NCI-H1694 (cell line): ENCODE results near the gene UBE2D4.
"Not testable (repeated sequence)": the region's sequence is repeated elsewhere in the genome, so short reads cannot be mapped to it uniquely, and the experiment has no call there.

Source experiments
- DNase-seq: peaks from one replicate; lab custom pipeline; 2025; lab: John Stamatoyannopoulos, UW

The UBE2D4 gene

GRCh38 chr7:43968172-43969040 lies 42.2 kb downstream of the UBE2D4 start:
- DNase-seq: not testable (repeated sequence)

GRCh38 chr7:43969586-43969985 lies 43.4 kb downstream of the UBE2D4 start:
- not testable (repeated sequence) for DNase-seq

GRCh38 chr7:43970698-43971097 lies 44.5 kb downstream of the UBE2D4 start:
- not testable (repeated sequence) for DNase-seq

GRCh38 chr7:43974033-43974573 lies 47.9 kb downstream of the UBE2D4 start:
- DNase-seq: not testable (repeated sequence)

GRCh38 chr7:43974725-43975482 lies 48.7 kb downstream of the UBE2D4 start:
- DNase-seq: not testable (repeated sequence)

- DNase-seq: no peak
Observed at GRCh38 chr7:43977525-43977924, 51.3 kb downstream of the UBE2D4 start.

GRCh38 chr7:43978102-43978501 lies 51.9 kb downstream of the UBE2D4 start:
- not testable (repeated sequence) for DNase-seq

GRCh38 chr7:43982848-43983247 lies 56.6 kb downstream of the UBE2D4 start:
- DNase-seq: not testable (repeated sequence)

- not testable (repeated sequence) for DNase-seq
Observed at GRCh38 chr7:43983736-43984135, 57.5 kb downstream of the UBE2D4 start.

- DNase-seq: not testable (repeated sequence)
Observed at GRCh38 chr7:43985904-43986864, 59.9 kb downstream of the UBE2D4 start.

GRCh38 chr7:43987476-43987875 lies 61.2 kb downstream of the UBE2D4 start:
- DNase-seq: not testable (repeated sequence)

- DNase-seq: not testable (repeated sequence)
Observed at GRCh38 chr7:43990011-43990585, 63.9 kb downstream of the UBE2D4 start.

GRCh38 chr7:43990829-43991228 lies 64.6 kb downstream of the UBE2D4 start:
- DNase-seq: not testable (repeated sequence)

- DNase-seq: not testable (repeated sequence)
Observed at GRCh38 chr7:43992896-43993295, 66.7 kb downstream of the UBE2D4 start.

GRCh38 chr7:43994681-43995080 lies 68.4 kb downstream of the UBE2D4 start:
- DNase-seq: not testable (repeated sequence)

- not testable (repeated sequence) for DNase-seq
Observed at GRCh38 chr7:43997532-43997931, 71.3 kb downstream of the UBE2D4 start, which contains the start of gene SPDYE1. TSS of gene SPDYE1 (plus strand) at chr7:43997897. CDS start at chr7:43999950, 2,053 bp downstream.
